ENCODE measurements around the gene ZNF816. TPM values are rescaled to one million over a fixed set of nuclear protein-coding genes. Genes with fewer than 3 reads are reported as not detected.

Gene ZNF816
- total RNA-seq, 1 donor from 2014 or later, result 9.0 TPM

DNA sequence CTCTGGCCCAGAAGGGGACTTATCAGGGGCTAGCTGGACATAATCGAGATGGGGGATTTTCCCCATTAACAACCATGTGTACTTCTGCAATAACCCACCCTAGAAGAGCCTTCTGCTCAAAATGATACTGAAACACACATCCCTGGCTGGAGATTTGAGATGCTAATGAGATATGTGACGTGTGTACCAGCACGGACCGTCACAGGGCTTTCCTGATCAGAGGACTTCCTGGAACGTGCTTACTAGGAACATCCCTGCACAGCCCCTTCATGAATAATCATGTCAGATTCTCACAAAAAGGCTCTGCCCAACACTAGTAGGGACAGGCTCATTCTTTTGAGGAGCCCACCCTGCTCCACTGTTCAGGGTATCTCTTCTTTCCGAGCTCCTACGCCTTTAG is 44.5 kb upstream of the ZNF816 start:
- DNase-seq (ENCODE audit: extremely low spot score, unreplicated experiment), result no peak
- H3K27me3 Mint-ChIP-seq (ENCODE audit: unreplicated experiment), result no peaks in the 10 kb centered on the region
- H3K27ac Mint-ChIP-seq (ENCODE audit: unreplicated experiment), result no peak overlapping the region
- TF ChIP-seq CTCF (IDR thresholded peaks at IDR 0.05), result no peak
- no peaks in the 10 kb centered on the region for H3K4me1 Mint-ChIP-seq (ENCODE audit: unreplicated experiment)
- H3K9me3 Mint-ChIP-seq (ENCODE audit: unreplicated experiment), result peaks cover 28% of the 10 kb centered on the region
- H3K4me3 Mint-ChIP-seq (ENCODE audit: unreplicated experiment), result no peak overlapping the region
- H3K36me3 Mint-ChIP-seq (ENCODE audit: unreplicated experiment), result no peaks in the 10 kb centered on the region

- Mint-ChIP-seq H3K27ac (ENCODE audit: unreplicated experiment) (no peak overlapping the region), H3K27me3 (ENCODE audit: unreplicated experiment) (no peaks in the 10 kb centered on the region), H3K9me3 (ENCODE audit: unreplicated experiment) (peaks cover 17% of the 10 kb centered on the region), H3K4me3 (ENCODE audit: unreplicated experiment) (no peak overlapping the region), H3K4me1 (ENCODE audit: unreplicated experiment) (no peaks in the 10 kb centered on the region), H3K36me3 (ENCODE audit: unreplicated experiment) (no peaks in the 10 kb centered on the region)
- TF ChIP-seq CTCF (IDR thresholded peaks at IDR 0.05), result no peak
- no peak for DNase-seq (ENCODE audit: extremely low spot score, unreplicated experiment)
Observed at GRCh38 chr19:53004242-53004641, 41.6 kb upstream of the ZNF816 start.

DNA sequence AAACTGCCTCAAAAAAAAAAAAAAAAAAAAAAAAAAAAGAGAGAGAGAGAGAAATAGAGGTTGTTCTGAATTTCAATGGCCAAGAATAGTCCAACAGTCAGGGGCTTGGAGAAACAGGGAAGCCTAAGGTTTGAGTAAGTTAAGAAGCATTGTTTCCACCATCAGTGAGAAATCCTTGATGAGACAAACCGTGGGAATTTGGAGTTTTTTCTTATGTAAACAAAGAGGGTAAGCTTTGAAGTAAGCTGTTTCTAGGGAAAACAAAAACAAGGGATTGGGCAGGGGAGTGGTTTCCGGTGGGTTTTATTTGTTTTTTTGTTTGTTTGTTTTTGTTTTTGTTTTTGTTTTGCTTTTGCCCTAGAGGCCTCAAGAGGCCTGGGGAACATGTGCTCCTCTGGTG is 39.8 kb upstream of the ZNF816 start:
- H3K36me3 Mint-ChIP-seq (ENCODE audit: unreplicated experiment), result no peaks in the 10 kb centered on the region
- DNase-seq (ENCODE audit: extremely low spot score, unreplicated experiment), result no peak
- no peaks in the 10 kb centered on the region for H3K27me3 Mint-ChIP-seq (ENCODE audit: unreplicated experiment)
- peaks cover 9% of the 10 kb centered on the region for H3K9me3 Mint-ChIP-seq (ENCODE audit: unreplicated experiment)
- no peaks in the 10 kb centered on the region for H3K4me1 Mint-ChIP-seq (ENCODE audit: unreplicated experiment)
- no peak overlapping the region for H3K27ac Mint-ChIP-seq (ENCODE audit: unreplicated experiment)
- no peak overlapping the region for H3K4me3 Mint-ChIP-seq (ENCODE audit: unreplicated experiment)
- no peak for TF ChIP-seq CTCF (IDR thresholded peaks at IDR 0.05)

DNA sequence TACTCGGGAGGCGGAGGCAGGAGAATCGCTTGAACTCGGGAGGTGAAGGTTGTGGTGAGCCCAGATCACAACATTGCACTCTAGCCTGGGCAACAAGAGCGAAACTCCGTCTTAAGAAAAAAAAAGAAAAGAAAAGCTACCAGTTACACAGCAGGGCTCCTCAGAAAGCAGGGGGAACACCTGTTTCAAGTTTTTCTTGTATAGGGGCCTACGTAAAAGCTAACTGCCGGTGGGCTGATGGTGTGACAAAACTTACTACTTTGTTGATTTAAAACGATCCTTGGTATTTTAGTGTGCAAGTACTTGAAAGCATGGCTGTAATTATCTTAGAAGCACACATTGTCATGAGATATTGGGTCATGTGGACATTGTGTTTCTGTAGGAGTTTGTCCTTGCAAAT is 35.3 kb upstream of the ZNF816 start:
- no peak overlapping the region for H3K27ac Mint-ChIP-seq (ENCODE audit: unreplicated experiment)
- H3K4me3 Mint-ChIP-seq (ENCODE audit: unreplicated experiment), result no peak overlapping the region
- H3K4me1 Mint-ChIP-seq (ENCODE audit: unreplicated experiment), result peaks cover 10% of the 10 kb centered on the region
- H3K9me3 Mint-ChIP-seq (ENCODE audit: unreplicated experiment), result peaks cover 5% of the 10 kb centered on the region
- no peak for TF ChIP-seq CTCF (IDR thresholded peaks at IDR 0.05)
- no peak for DNase-seq (ENCODE audit: extremely low spot score, unreplicated experiment)
- H3K36me3 Mint-ChIP-seq (ENCODE audit: unreplicated experiment), result no peaks in the 10 kb centered on the region
- no peaks in the 10 kb centered on the region for H3K27me3 Mint-ChIP-seq (ENCODE audit: unreplicated experiment)

GRCh38 chr19:52995711-52996110 is 33.0 kb upstream of the ZNF816 start:
- H3K36me3 Mint-ChIP-seq (ENCODE audit: unreplicated experiment), result no peaks in the 10 kb centered on the region
- H3K9me3 Mint-ChIP-seq (ENCODE audit: unreplicated experiment), result peaks cover 5% of the 10 kb centered on the region
- H3K27ac Mint-ChIP-seq (ENCODE audit: unreplicated experiment), result no peak overlapping the region
- no peak overlapping the region for H3K4me3 Mint-ChIP-seq (ENCODE audit: unreplicated experiment)
- no peaks in the 10 kb centered on the region for H3K27me3 Mint-ChIP-seq (ENCODE audit: unreplicated experiment)
- no peak for DNase-seq (ENCODE audit: extremely low spot score, unreplicated experiment)
- no peak for TF ChIP-seq CTCF (IDR thresholded peaks at IDR 0.05)
- H3K4me1 Mint-ChIP-seq (ENCODE audit: unreplicated experiment), result peaks cover 31% of the 10 kb centered on the region
